Astrocyte (in vitro differentiated cells and primary cell): ENCODE results near the gene PKDREJ. TPM values are rescaled to one million over a fixed set of nuclear protein-coding genes. Genes with fewer than 3 reads are reported as not detected.
A peak's percentile ranks its signal among the peaks of the same experiment; 100 is the strongest.

Experiments
- DNase-seq: peaks from one replicate; pipeline ENCODE4 v3.0.0-alpha.2; 2010; ENCODE audit warnings: low read depth
- FAIRE-seq: peaks from 2 replicates; lab custom pipeline; 2011; peaks lifted over from hg19 to GRCh38; lab: Jason Lieb, UNC
- H2AFZ ChIP-seq: 2 replicates; pipeline ENCODE4 v1.6.0; 2012; ENCODE audit warnings: low read depth, low read length, inconsistent platforms
- H3K27ac ChIP-seq: 2 replicates; pipeline ENCODE4 v1.5.1; 2011; ENCODE audit warnings: low read depth, low read length, inconsistent platforms
- H3K27me3 ChIP-seq: 2 replicates; pipeline ENCODE4 v1.6.0; 2011; ENCODE audit warnings: low read length, inconsistent platforms; ENCODE audit not compliant: insufficient read depth
- H3K36me3 ChIP-seq: 2 replicates; pipeline ENCODE4 v1.5.1; 2011; ENCODE audit warnings: low read length, inconsistent platforms; ENCODE audit not compliant: insufficient read depth
- H3K4me1 ChIP-seq: 2 replicates; pipeline ENCODE4 v1.5.1; 2011; ENCODE audit warnings: low read length, inconsistent platforms; ENCODE audit not compliant: insufficient read depth
- H3K4me2 ChIP-seq: 2 replicates; pipeline ENCODE4 v1.6.0; 2012; ENCODE audit warnings: low read length, inconsistent platforms
- H3K4me3 ChIP-seq: 2 replicates; pipeline ENCODE4 v1.5.1; 2011; ENCODE audit warnings: low read depth, mild to moderate bottlenecking, low read length, inconsistent platforms; ENCODE audit not compliant: insufficient read depth
- H3K79me2 ChIP-seq: 2 replicates; pipeline ENCODE4 v1.6.0; 2012; ENCODE audit warnings: mild to moderate bottlenecking, low read length, inconsistent platforms; ENCODE audit not compliant: insufficient read depth
- H3K9ac ChIP-seq: 2 replicates; pipeline ENCODE4 v1.6.0; 2012; ENCODE audit warnings: mild to moderate bottlenecking, low read length, inconsistent platforms
- H3K9me3 ChIP-seq: 2 replicates; pipeline ENCODE4 v1.5.1; 2012; ENCODE audit warnings: low read depth, mild to moderate bottlenecking, low read length, inconsistent platforms; ENCODE audit not compliant: insufficient read depth
- H4K20me1 ChIP-seq: 2 replicates; pipeline ENCODE4 v1.6.0; 2012; ENCODE audit warnings: low read length, inconsistent platforms; ENCODE audit not compliant: insufficient read depth
- H3K27ac Mint-ChIP-seq: one replicate; pipeline ENCODE4 v1.8.0; 2021; ENCODE audit warnings: mild to moderate bottlenecking, mixed read lengths; ENCODE audit not compliant: unreplicated experiment
- H3K27me3 Mint-ChIP-seq: one replicate; pipeline ENCODE4 v1.8.0; 2021; ENCODE audit warnings: low read depth, mixed read lengths; ENCODE audit not compliant: unreplicated experiment
- H3K36me3 Mint-ChIP-seq: one replicate; pipeline ENCODE4 v1.8.0; 2021; ENCODE audit warnings: low read depth, mixed read lengths; ENCODE audit not compliant: unreplicated experiment
- H3K4me1 Mint-ChIP-seq: one replicate; pipeline ENCODE4 v1.8.0; 2021; ENCODE audit warnings: low read depth, mixed read lengths; ENCODE audit not compliant: unreplicated experiment
- H3K4me3 Mint-ChIP-seq: one replicate; pipeline ENCODE4 v1.8.0; 2021; ENCODE audit warnings: mild to moderate bottlenecking, moderate library complexity, mixed read lengths; ENCODE audit not compliant: unreplicated experiment
- H3K9me3 Mint-ChIP-seq: one replicate; pipeline ENCODE4 v1.8.0; 2021; ENCODE audit warnings: mild to moderate bottlenecking, mixed read lengths; ENCODE audit not compliant: unreplicated experiment
- CTCF ChIP-seq: IDR thresholded peaks from 2 replicates; pipeline ENCODE4 v1.5.1; 2011; ENCODE audit warnings: low read depth, mild to moderate bottlenecking, inconsistent platforms, low read length, moderate library complexity; ENCODE audit not compliant: insufficient read depth
- EZH2 ChIP-seq: IDR thresholded peaks from 2 replicates; pipeline ENCODE4 v1.6.1; 2012; ENCODE audit warnings: mild to moderate bottlenecking, low read length, inconsistent platforms; ENCODE audit not compliant: insufficient read depth
- total RNA-seq: library from RNA; stranded (reverse); gene quantifications from 2 replicates; pipeline ENCODE4 v1.2.1, GENCODE V29; 2021

Gene PKDREJ
- total RNA-seq, 1 donor from 2014 or later = not detected

DNA sequence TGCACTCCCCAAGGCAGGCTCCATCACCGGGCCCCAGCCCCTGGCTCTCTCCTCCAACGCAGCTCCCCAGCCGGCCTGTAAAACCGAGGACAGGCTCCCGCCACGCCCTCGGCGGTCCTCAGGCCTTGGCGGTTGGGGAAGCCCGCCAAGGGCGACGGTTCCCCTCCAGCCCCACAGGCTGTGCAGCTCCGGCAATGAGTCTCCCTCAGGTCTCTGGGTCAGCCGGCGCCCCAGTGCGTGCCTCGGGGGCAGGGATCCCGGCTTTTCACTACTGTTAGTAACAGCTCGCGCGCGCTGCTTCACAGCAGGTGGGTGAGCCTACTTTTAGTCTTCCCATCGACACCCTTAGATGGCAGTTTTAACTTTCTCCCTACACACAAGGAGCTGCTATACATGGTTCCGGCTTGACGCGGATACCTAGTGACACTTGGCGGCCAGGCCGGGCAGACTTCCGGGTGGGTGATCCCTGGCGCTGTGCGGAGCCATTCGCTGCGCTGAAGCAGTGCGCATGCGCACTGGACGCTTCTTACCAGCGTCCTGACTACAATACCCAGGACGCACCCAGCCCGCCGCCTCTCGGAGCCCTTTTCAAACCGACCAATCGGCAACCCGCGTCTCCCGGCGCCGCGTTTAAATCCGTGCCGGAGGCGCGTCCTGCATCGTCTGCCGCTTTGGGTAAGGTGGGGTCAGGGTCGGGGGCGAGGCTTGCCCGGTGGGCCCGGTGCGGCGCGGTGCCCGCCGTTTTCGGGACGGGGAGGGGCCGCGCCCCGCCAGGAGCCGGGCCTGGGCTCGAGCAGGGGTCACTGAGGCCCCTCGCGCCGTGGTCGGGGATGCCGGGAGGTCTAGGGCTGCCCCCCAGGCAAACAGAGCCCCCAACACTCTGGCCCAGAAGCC, 33.4 kb upstream of the PKDREJ start, which contains the start of gene GTSE1:
Gene GTSE1 (plus strand): TSS at position 614 of the 894 bp plus-strand sequence. CDS start 531 bp downstream, outside the sequence.
- H3K4me3 ChIP-seq = peak within 1 kb of the TSS; percentile 72
- FAIRE-seq = peak; percentile 23
- peaks cover 20% of the 10 kb centered on the region for H3K4me1 ChIP-seq
- no peaks in the 10 kb centered on the region for H3K27me3 Mint-ChIP-seq
- no peaks in the 10 kb centered on the region for H3K9me3 ChIP-seq
- H3K4me1 Mint-ChIP-seq = peaks cover 15% of the 10 kb centered on the region
- peak within 1 kb of the TSS; percentile 70 for H3K27ac ChIP-seq
- peak within 1 kb of the TSS; percentile 93 for H3K4me3 Mint-ChIP-seq
- no peaks in the 10 kb centered on the region for H4K20me1 ChIP-seq
- H3K27ac Mint-ChIP-seq = peak within 1 kb of the TSS; percentile 96
- DNase-seq = peak; percentile 85
- H3K9me3 Mint-ChIP-seq = no peaks in the 10 kb centered on the region
- H3K36me3 Mint-ChIP-seq = peaks cover 7% of the 10 kb centered on the region
- TF ChIP-seq EZH2 = no peak
- no peak for TF ChIP-seq CTCF
- peaks cover 44% of the 10 kb centered on the region for H3K79me2 ChIP-seq
- H3K27me3 ChIP-seq = no peaks in the 10 kb centered on the region
- H3K36me3 ChIP-seq = peaks cover 10% of the 10 kb centered on the region
- peak within 1 kb of the TSS; percentile 95 for H3K4me2 ChIP-seq
- H3K9ac ChIP-seq = peak within 1 kb of the TSS; percentile 85
- H2AFZ ChIP-seq = peak within 1 kb of the TSS; percentile 89

- Mint-ChIP-seq H3K4me3 (peak overlapping the region; percentile 93), H3K4me1 (peaks cover 15% of the 10 kb centered on the region), H3K27me3 (no peaks in the 10 kb centered on the region), H3K36me3 (peaks cover 9% of the 10 kb centered on the region), H3K9me3 (no peaks in the 10 kb centered on the region), H3K27ac (peak overlapping the region; percentile 62)
- TF ChIP-seq CTCF (no peak), EZH2 (no peak)
- no peaks in the 10 kb centered on the region for H4K20me1 ChIP-seq
- H3K9me3 ChIP-seq = no peaks in the 10 kb centered on the region
- peaks cover 34% of the 10 kb centered on the region for H3K79me2 ChIP-seq
- DNase-seq (no peak), FAIRE-seq (no peak)
- peak overlapping the region; percentile 89 for H2AFZ ChIP-seq
- H3K4me2 ChIP-seq = peak overlapping the region; percentile 95
- H3K4me1 ChIP-seq = peaks cover 20% of the 10 kb centered on the region
- H3K27ac ChIP-seq = no peak overlapping the region
- H3K4me3 ChIP-seq = peak overlapping the region; percentile 72
- H3K9ac ChIP-seq = peak overlapping the region; percentile 85
- H3K27me3 ChIP-seq = no peaks in the 10 kb centered on the region
- H3K36me3 ChIP-seq = peaks cover 5% of the 10 kb centered on the region
Observed at GRCh38 chr22:46295277-46295971, 32.3 kb upstream of the PKDREJ start.
